Subcutaneous adipose tissue (tissue), 4 donors: ENCODE results near the gene ANK2. TPM values are rescaled to one million over a fixed set of nuclear protein-coding genes. Genes with fewer than 3 reads are reported as not detected.

Experiments used
- CTCF ChIP-seq: fragments of 450-650 bp; IDR thresholded peaks from one replicate; pipeline ENCODE4 v1.5.1; 2016; ENCODE audit warnings: low read depth, mild to moderate bottlenecking, control low read depth, antibody characterized with exemption, moderate library complexity
- total RNA-seq, 4 donors: library from RNA; depleted of rRNA; stranded (reverse); fragments of >200 nt; gene quantifications; one replicate each; pipeline ENCODE4 v1.1.0, GENCODE V29; 2016

The ANK2 gene
- total RNA-seq, 4 donors from 2014 or later = 49.4 to 119 (median 72.9) TPM

DNA sequence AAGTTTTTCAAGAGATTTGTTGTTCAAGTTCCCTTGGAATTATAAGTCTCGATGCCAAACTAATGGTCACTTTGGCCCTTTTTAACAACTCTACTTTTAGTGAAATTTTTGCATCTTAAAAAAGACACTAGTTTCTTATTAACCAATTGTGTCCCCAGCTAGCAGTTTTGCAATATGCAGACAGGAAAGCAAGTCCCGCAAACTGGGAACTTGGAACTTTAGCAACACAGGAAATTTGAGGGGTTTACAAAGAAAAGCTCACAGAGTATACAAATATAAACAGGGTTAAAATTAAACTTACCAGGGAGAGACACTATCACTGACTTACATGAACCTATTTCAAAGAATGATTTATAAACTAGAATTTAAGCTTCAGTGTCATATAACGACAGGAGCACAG lies 137.9 kb downstream of the ANK2 start:
- no peak for TF ChIP-seq CTCF

DNA sequence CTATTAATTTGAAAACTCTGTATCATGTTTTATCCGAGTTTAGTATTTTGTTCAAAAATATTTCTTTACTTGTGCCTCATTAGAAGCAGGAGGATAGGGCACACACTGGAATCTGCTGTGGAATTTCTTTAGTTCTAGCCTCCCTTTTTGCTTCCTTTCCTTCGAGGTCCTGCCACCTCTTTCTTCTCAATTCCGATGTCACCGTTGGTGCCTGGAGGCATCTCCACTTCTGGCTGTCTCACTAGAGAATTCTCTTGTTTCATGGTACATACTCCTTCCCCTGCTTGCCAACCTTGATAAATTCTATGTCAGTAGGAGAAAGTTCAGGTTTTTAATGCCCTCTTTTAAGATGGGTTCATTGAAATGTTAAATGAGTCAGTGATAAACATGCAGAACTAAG lies 140.1 kb downstream of the ANK2 start:
- no peak for TF ChIP-seq CTCF

DNA sequence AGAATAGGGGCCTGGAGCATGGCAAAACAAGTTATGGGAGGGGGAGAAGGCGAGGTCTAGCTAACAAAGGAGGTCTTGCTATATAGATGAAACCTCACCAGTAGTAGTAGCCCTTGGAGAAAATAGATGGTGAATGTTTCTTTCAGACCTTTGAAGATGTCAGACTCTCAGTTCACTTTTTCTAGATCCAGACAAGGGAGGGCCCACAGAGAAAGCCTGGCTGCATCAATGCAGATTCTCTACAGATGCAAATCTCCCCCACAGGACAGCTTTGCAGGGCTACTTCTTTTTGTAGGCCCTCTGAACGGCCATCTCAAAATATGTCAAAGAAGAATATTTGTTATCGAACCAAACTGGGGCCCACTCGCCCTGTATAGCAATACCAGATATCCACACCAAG lies 159.7 kb downstream of the ANK2 start:
- TF ChIP-seq CTCF = no peak

GRCh38 chr4:113209652-113210320 lies 160.3 kb downstream of the ANK2 start:
- no peak for TF ChIP-seq CTCF

DNA sequence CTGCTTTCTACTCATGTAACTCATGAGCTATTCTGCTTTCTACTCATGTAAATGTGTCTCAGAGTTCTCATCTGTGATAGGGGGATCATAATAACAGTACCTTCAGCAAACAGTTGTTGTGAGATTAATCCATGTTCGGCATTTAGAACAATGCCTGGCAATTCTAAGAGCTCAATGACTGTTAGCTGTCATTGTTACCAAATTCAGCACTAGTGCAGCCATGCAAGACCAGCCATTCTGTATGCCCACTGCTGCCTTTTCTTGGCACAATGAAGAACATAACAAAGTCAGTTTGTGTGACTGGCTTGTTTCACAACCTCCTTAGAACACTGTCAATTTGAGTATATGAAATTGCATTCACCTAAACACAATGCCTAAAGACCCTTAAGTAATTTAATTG lies 163.2 kb downstream of the ANK2 start:
- TF ChIP-seq CTCF = no peak

DNA sequence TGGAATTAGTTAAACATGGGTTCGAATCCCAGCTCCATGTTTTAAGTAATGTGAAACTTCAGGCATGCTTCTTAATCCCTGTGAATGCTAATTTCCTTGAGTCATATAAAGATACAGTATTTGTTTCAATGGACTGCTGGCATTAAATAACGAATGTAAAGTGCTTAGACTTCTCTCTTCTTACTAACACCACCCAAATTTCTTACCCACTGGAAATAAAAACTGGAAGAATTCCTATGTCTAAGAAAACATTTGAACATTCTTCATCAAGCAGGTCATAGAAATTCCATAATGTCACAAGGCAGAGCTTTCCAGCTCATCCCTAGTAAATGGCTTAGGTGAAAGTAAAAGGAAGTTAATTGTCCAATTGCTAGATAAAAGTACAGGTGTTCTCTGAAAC lies 172.5 kb downstream of the ANK2 start:
- TF ChIP-seq CTCF = no peak

- no peak for TF ChIP-seq CTCF
Measured at GRCh38 chr4:113222471-113222870, 173.0 kb downstream of the ANK2 start.
